GM23248 (cell line): ENCODE data around the gene TOR2A.

Experiments
- EZH2 ChIP-seq: fragments of 200-600 bp; sonication (generic); IDR thresholded peaks from 2 replicates; pipeline ENCODE4 v1.6.1; 2018; ENCODE audit warnings: antibody characterized with exemption, mild to moderate bottlenecking; ENCODE audit not compliant: insufficient read depth, poor library complexity, severe bottlenecking
- EZH2phosphoT487 ChIP-seq: fragments of 200-600 bp; sonication (generic); IDR thresholded peaks from 2 replicates; pipeline ENCODE4 v1.6.1; 2018; ENCODE audit warnings: antibody characterized with exemption, moderate library complexity, mild to moderate bottlenecking, low read depth; ENCODE audit not compliant: insufficient read depth

DNA sequence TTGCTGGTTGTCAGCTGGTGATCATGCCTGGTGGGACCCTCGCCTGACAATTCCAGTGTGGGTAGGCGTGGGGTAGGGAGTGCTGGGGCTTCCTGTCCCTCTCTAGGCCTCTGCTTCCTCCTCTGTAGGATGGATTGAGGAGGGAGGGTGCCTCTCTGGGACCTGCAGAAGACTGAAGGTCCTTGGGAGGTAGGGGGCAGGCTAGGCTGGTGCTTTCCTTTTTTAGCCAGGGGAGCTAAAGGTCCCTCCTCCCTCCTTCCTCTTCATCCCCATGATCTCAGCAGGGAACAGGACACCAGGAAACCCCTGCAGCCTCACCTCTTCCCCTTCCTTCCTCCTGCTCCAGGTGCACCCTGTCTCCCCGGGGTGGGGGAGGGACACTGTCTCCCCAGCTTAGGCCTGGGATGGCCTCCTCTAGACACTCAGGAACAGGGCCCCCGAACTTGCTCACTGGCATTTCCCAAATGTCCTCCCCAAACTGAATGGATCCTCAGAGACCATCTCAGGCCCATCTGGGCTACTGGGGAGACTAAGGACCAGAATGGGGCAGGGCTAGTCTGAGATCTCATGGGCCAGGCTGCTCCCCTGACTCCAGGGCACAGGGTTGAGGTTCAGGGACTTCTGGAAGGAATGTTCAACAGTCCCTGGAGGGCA is 35.0 kb upstream of the TOR2A start:
- TF ChIP-seq EZH2phosphoT487: no peak
- TF ChIP-seq EZH2: no peak
